Measurements from ENCODE around the gene ASPSCR1. TPM values are rescaled to one million over a fixed set of nuclear protein-coding genes. Genes with fewer than 3 reads are reported as not detected.

ASPSCR1 gene
- total RNA-seq, 2 donors from 2014 or later, result 20.6 to 41.3 TPM

GRCh38 chr17:81930142-81931125, 47.0 kb upstream of the ASPSCR1 start:
- no peak for TF ChIP-seq CTCF (IDR thresholded peaks at IDR 0.05)
- H3K27me3 ChIP-seq (replicated peaks; ENCODE audit: insufficient read depth), result no peaks in the 10 kb centered on the region
- no peaks in the 10 kb centered on the region for H3K36me3 ChIP-seq
- H3K9me3 ChIP-seq, result no peaks in the 10 kb centered on the region
- no peak for ATAC-seq (ENCODE audit: insufficient number of reproducible peaks, low FRiP score, low read depth)
- H3K27ac ChIP-seq, result no peak overlapping the region
- H3K4me1 ChIP-seq (ENCODE audit: control insufficient read depth in 1 of 2, low read depth in 2 of 2), result peaks cover 10 to 18% of the 10 kb centered on the region in 2 donors
- DNase-seq (ENCODE audit: low spot score), result no peak
- H3K4me3 ChIP-seq, result no peak overlapping the region

- Histone ChIP-seq H3K27me3 (replicated peaks; ENCODE audit: insufficient read depth) (no peaks in the 10 kb centered on the region), H3K4me1 (ENCODE audit: control insufficient read depth in 1 of 2, low read depth in 2 of 2) (peaks cover 7 to 10% of the 10 kb centered on the region in 2 donors), H3K27ac (no peak overlapping the region), H3K4me3 (no peak overlapping the region), H3K36me3 (no peaks in the 10 kb centered on the region), H3K9me3 (no peaks in the 10 kb centered on the region)
- no peak for DNase-seq (ENCODE audit: low spot score)
- ATAC-seq (ENCODE audit: insufficient number of reproducible peaks, low FRiP score, low read depth), result no peak
- TF ChIP-seq CTCF (IDR thresholded peaks at IDR 0.05), result no peak
Measured at GRCh38 chr17:81931189-81931556, 46.3 kb upstream of the ASPSCR1 start.

- no peak for DNase-seq (ENCODE audit: low spot score)
Measured at GRCh38 chr17:81931557-81932332, 45.7 kb upstream of the ASPSCR1 start.

GRCh38 chr17:81932333-81932983, 45.0 kb upstream of the ASPSCR1 start:
- Histone ChIP-seq H3K4me3 (no peak overlapping the region), H3K4me1 (ENCODE audit: control insufficient read depth in 1 of 2, low read depth in 2 of 2) (peaks cover 10 to 20% of the 10 kb centered on the region in 2 donors), H3K27ac (no peak overlapping the region), H3K36me3 (no peaks in the 10 kb centered on the region), H3K27me3 (replicated peaks; ENCODE audit: insufficient read depth) (no peaks in the 10 kb centered on the region), H3K9me3 (no peaks in the 10 kb centered on the region)
- DNase-seq (ENCODE audit: low spot score), result no peak
- no peak for ATAC-seq (ENCODE audit: insufficient number of reproducible peaks, low FRiP score, low read depth)
- TF ChIP-seq CTCF (IDR thresholded peaks at IDR 0.05), result no peak

More at GRCh38 chr17:81931557-81932332, 45.7 kb upstream of the ASPSCR1 start:
- no peaks in the 10 kb centered on the region for H3K9me3 ChIP-seq
- H3K27me3 ChIP-seq (replicated peaks; ENCODE audit: insufficient read depth), result no peaks in the 10 kb centered on the region
- no peaks in the 10 kb centered on the region for H3K36me3 ChIP-seq
- H3K4me1 ChIP-seq (ENCODE audit: control insufficient read depth in 1 of 2, low read depth in 2 of 2), result peaks cover 8 to 13% of the 10 kb centered on the region in 2 donors
- H3K4me3 ChIP-seq, result no peak overlapping the region
- no peak for TF ChIP-seq CTCF (IDR thresholded peaks at IDR 0.05)
- no peak for ATAC-seq (ENCODE audit: insufficient number of reproducible peaks, low FRiP score, low read depth)
- H3K27ac ChIP-seq, result no peak overlapping the region

All from thoracic aorta (tissue), 2 donors.